Activated CD4-positive, alpha-beta memory T cell treated with anti-CD3 and anti-CD28 coated beads, Interleukin-2, amount 10 ng/mL, durations not matched to agents 7 days and 5 days (primary cell): ENCODE data around the gene MBNL1. TPM values are rescaled to one million over a fixed set of nuclear protein-coding genes. Genes with fewer than 3 reads are reported as not detected.
"Not testable (repeated sequence)": the region's sequence is repeated elsewhere in the genome, so short reads cannot be mapped to it uniquely, and the experiment has no call there.

ENCODE experiments used
- CTCF ChIA-PET: fragments of 350-600 bp; sonication (Branson Sonifier 250); formaldehyde crosslinking; loops from one replicate; lab custom pipeline; 2021; ENCODE audit warnings: antibody characterized with exemption, inconsistent platforms; lab: Charles Lee
- POLR2A ChIA-PET: fragments of 350-600 bp; sonication (Branson Sonifier 250); formaldehyde crosslinking; loops from one replicate; lab custom pipeline; 2021; ENCODE audit warnings: antibody characterized with exemption; lab: Charles Lee
- DNase-seq: peaks from one replicate; pipeline ENCODE4 v3.0.0-alpha.2; 2020
- H3K27ac Mint-ChIP-seq: one replicate; pipeline ENCODE4 v1.8.0; 2021; ENCODE audit warnings: mild to moderate bottlenecking, mixed read lengths
- H3K27me3 Mint-ChIP-seq: one replicate; pipeline ENCODE4 v1.8.0; 2021; ENCODE audit warnings: mixed read lengths
- H3K36me3 Mint-ChIP-seq: one replicate; pipeline ENCODE4 v1.8.0; 2021; ENCODE audit warnings: low read depth, mixed read lengths
- H3K4me1 Mint-ChIP-seq: one replicate; pipeline ENCODE4 v1.8.0; 2021; ENCODE audit warnings: mixed read lengths
- H3K4me3 Mint-ChIP-seq: one replicate; pipeline ENCODE4 v1.8.0; 2021; ENCODE audit warnings: mild to moderate bottlenecking, mixed read lengths
- H3K9me3 Mint-ChIP-seq: one replicate; pipeline ENCODE4 v1.8.0; 2021; ENCODE audit warnings: mixed read lengths
- total RNA-seq, 2 experiments: library from RNA; stranded (reverse); gene quantifications; one replicate each; pipeline ENCODE4 v1.2.3, GENCODE V29; 2021

The MBNL1 gene
- total RNA-seq, 2 experiments from 2014 or later: 289 to 305 TPM

DNA sequence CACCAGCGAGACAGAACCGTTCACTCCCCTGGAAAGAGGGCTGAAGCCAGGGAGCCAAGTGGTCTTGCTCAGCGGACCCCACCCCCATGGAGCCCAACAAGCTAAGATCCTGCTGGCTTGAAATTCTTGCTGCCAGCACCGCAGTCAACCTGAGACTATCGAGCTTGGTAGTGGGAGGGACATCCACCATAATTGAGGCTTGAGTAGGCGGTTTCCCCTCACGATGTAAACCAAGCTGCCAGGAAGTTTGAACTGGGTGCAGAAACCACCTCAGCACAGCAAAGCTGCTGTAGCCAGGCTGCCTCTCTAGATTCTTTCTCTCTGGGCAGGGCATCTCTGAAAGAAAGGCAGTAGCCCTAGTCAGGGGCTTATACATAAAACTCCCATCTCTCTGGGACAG lies 151.0 kb downstream of the MBNL1 start:
- peaks cover 21% of the 10 kb centered on the region for H3K9me3 Mint-ChIP-seq
- peaks cover 60% of the 10 kb centered on the region for H3K4me1 Mint-ChIP-seq
- H3K27ac Mint-ChIP-seq: peak overlapping the region; percentile 26
- no peaks in the 10 kb centered on the region for H3K27me3 Mint-ChIP-seq
- POLR2A ChIA-PET: interaction anchor here (1.3 kb wide), 1 partner anchor 54 kb away, joined by 4 read pairs; no protein-coding TSS in a partner anchor
- peak; percentile 28 for DNase-seq
- H3K36me3 Mint-ChIP-seq: peaks cover 97% of the 10 kb centered on the region
- CTCF ChIA-PET: no interaction called here
- no peak overlapping the region for H3K4me3 Mint-ChIP-seq

DNA sequence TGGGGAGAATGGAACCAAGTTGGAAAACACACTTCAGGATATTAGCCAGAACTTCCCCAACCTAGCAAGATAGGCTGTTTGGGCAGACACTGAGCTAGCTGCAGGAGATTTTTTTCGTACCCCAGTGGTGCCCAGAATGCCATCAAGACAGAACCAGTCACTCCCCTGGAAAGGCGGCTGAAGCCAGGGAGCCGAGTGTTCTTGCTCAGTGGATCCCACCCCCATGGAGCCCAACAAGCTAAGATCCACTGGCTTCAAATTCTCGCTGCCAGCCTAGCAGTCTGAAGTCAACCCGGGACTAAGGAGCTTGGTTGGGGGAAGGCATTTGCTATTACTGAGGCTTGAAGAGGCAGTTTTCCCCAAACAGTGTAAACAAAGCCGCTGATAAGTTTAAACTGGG lies 152.4 kb downstream of the MBNL1 start:
- no peak overlapping the region for H3K4me3 Mint-ChIP-seq
- H3K36me3 Mint-ChIP-seq: peaks cover 96% of the 10 kb centered on the region
- H3K27me3 Mint-ChIP-seq: no peaks in the 10 kb centered on the region
- peaks cover 21% of the 10 kb centered on the region for H3K9me3 Mint-ChIP-seq
- ChIA-PET POLR2A (no interaction called here), CTCF (no interaction called here)
- H3K27ac Mint-ChIP-seq: no peak overlapping the region
- peaks cover 73% of the 10 kb centered on the region for H3K4me1 Mint-ChIP-seq
- no peak for DNase-seq

DNA sequence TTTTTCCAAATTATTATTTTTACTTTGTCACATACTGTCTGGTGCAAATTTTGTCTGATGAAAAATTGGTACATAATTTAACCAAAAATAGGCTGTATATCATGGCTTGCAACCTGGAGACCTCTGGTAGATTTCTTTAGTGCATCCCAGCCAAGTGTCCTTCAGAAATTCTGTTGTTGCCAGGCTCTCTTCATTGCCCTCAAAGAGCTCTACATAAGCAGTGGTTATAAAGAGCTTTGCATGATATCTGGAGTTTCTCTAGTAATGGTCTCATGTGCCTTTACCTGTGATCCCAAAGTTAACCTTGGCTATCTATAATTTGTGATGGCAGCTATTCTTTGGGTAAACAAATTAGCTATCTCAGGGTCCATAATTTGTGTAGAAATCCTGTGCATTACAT lies 157.7 kb downstream of the MBNL1 start:
- DNase-seq: no peak
- peaks cover 11% of the 10 kb centered on the region for H3K9me3 Mint-ChIP-seq
- H3K27ac Mint-ChIP-seq: peak overlapping the region; percentile 16
- ChIA-PET CTCF (interaction anchor here (1.1 kb wide), 1 partner anchor 355 kb away, joined by 3 read pairs; no protein-coding TSS in a partner anchor), POLR2A (interaction anchor here (0.5 kb wide), 1 partner anchor 17 kb away, joined by 5 read pairs; no protein-coding TSS in a partner anchor)
- H3K4me1 Mint-ChIP-seq: peaks cover 56% of the 10 kb centered on the region
- H3K36me3 Mint-ChIP-seq: peaks cover 73% of the 10 kb centered on the region
- H3K4me3 Mint-ChIP-seq: no peak overlapping the region
- no peaks in the 10 kb centered on the region for H3K27me3 Mint-ChIP-seq

DNA sequence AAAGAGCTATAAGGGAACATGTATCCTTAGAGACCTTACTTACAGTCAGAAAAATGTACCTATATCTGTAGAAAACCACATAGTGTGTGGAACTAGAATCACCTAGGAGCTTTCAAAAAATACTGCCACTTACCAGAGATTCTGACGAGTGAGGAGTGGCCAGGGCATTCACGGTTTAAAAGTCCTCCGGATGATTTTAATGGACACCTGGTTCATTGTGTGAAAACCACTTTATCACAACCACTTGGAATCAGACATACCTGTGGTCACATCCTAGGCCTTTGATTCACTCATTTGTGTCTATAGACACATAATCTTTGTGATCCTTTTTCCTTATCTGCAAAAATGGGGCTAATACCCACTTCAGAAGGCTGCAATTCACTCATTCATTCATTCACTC lies 159.8 kb downstream of the MBNL1 start:
- Mint-ChIP-seq H3K27ac (no peak overlapping the region), H3K27me3 (no peaks in the 10 kb centered on the region), H3K4me1 (peaks cover 35% of the 10 kb centered on the region), H3K36me3 (peaks cover 70% of the 10 kb centered on the region), H3K4me3 (no peak overlapping the region), H3K9me3 (no peaks in the 10 kb centered on the region)
- ChIA-PET POLR2A (no interaction called here), CTCF (no interaction called here)
- no peak for DNase-seq

DNA sequence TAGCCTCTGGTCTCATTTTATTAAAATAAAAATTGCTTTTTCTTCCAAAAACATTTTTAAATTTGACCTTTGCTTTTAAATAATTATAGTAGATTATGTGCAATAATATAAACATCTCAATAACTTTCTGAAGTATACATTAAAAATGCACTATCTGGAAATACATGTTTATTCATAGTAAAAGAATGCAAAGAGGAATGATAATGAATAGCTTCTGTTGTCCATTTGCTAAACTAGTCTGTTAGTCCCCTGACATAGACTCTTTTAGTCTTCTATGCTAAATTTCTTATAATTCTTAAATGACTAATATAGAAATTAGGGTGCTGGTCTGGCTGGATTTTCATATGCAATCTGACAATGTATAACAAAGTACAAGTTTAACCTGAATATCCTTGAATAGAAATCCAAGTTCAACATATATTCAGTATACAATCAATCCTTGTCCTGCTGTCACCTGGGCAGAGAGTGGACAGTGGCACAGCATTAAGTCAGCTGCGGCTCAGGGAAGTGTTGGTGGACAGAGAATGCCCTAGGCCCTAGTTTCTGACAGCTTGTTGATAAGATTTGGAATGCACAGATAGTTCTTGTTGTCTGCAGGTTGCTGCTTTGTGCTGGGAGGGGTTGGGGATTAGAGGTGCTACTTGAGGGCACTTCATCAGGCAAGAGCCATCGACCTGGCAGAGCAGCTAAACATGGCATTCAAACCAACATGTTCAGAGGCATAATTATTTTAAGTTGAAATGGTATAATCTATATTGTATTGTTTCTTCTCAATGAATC lies 161.7 kb downstream of the MBNL1 start:
- no peaks in the 10 kb centered on the region for H3K27me3 Mint-ChIP-seq
- H3K4me1 Mint-ChIP-seq: peaks cover 32% of the 10 kb centered on the region
- H3K27ac Mint-ChIP-seq: no peak overlapping the region
- DNase-seq: no peak
- CTCF ChIA-PET: interaction anchor here (0.6 to 1.1 kb wide), 2 partner anchors 20 to 704 kb away, joined by 3 to 4 read pairs; no protein-coding TSS in a partner anchor
- peaks cover 70% of the 10 kb centered on the region for H3K36me3 Mint-ChIP-seq
- H3K9me3 Mint-ChIP-seq: peaks cover 8% of the 10 kb centered on the region
- POLR2A ChIA-PET: no interaction called here
- H3K4me3 Mint-ChIP-seq: no peak overlapping the region

DNA sequence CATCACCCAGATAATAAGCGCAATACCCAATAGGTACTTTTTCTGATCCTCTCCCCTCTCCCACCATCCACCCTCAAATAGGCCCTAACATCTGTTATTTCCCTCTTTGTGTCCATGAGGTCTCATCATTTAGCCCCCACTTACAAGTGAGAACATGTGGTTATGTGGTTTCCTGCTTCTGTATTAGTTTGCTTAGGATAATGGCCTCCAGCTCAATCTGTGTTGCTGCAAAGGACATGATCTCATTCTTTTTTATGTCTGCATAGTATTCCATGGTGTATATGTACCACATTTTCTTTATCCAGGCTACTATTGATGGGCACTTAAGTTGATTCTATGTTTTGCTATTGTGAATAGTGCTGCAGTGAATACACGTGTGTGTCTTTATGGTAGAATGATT lies 165.4 kb downstream of the MBNL1 start:
- ChIA-PET CTCF (no interaction called here), POLR2A (no interaction called here)
- Mint-ChIP-seq H3K27ac (no peak overlapping the region), H3K27me3 (no peaks in the 10 kb centered on the region), H3K9me3 (peaks cover 8% of the 10 kb centered on the region), H3K4me3 (no peak overlapping the region), H3K4me1 (peaks cover 44% of the 10 kb centered on the region), H3K36me3 (peaks cover 71% of the 10 kb centered on the region)
- DNase-seq: no peak

DNA sequence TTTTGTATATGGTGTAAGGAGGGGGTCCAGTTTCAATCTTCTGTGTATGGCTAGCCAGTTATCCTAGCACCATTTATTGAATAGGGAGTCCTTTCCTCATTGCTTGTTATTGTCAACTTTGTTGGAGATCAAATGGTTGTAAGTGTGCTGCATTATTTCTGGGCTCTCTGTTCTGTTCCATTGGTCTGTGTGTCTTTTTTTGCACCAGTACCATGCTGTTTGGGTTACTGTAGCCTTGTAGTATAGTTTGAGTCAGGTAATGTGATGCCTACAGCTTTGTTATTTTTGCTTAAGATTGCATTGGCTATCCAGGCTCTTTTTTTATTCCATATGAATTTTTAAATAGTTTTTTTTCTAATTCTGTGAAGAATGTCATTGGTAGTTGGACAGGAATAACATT lies 166.5 kb downstream of the MBNL1 start:
- CTCF ChIA-PET, H3K27ac Mint-ChIP-seq, H3K4me3 Mint-ChIP-seq, POLR2A ChIA-PET, H3K27me3 Mint-ChIP-seq, H3K9me3 Mint-ChIP-seq, DNase-seq: not testable (repeated sequence)
- H3K4me1 Mint-ChIP-seq: peaks cover 50% of the 10 kb centered on the region
- H3K36me3 Mint-ChIP-seq: peaks cover 75% of the 10 kb centered on the region

DNA sequence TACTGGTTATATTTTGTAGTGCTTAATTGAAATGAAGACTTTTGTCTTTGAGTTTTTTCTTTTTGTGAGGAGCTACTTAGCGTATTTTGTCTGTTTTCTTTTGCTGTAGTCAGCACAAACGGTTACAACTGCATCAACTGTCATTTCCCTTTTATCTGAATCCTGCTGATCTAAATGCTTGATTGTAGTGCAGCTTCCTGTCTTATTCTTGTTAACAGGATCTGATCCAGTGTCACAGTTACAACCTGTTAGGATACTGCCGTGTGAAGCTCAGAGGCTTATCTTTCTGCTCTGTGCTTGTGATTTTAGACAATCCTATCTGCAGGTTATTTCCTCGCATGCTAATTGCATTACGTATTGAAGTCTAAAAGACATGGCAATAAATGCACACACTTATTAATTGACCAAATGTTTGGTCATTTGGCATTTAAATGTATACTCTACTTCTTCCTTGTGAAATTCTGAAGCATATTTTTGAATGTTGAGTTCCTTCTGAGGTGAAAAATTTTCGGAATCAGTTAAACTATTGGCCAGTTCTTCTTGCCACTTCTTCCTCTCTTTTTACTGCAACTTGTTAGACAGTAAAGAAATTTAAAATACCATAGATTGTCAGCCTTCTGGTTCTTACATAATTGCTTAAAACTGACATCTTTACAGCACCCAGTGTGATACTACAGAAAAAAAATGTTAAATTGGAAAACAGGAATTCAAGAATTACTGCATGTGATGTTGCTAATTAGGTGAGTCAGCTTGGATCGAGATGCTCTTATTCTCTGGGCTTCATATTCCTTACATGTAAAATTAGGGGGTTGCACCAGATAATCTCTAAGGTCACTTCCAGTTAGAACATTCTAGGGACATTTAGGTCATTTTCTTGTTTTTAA lies 168.2 kb downstream of the MBNL1 start:
- Mint-ChIP-seq H3K27me3 (no peaks in the 10 kb centered on the region), H3K27ac (peak overlapping the region; percentile 21), H3K4me1 (peaks cover 54% of the 10 kb centered on the region), H3K9me3 (peaks cover 8% of the 10 kb centered on the region), H3K4me3 (no peak overlapping the region), H3K36me3 (peaks cover 68% of the 10 kb centered on the region)
- POLR2A ChIA-PET: interaction anchor here (1.4 kb wide), 1 partner anchor 168 kb away, joined by 3 read pairs; the partner anchor contains the start of gene MBNL1
- CTCF ChIA-PET: interaction anchor here (0.5 to 0.9 kb wide), 2 partner anchors 35 to 129 kb away, joined by 3 read pairs; no protein-coding TSS in a partner anchor
- no peak for DNase-seq

DNA sequence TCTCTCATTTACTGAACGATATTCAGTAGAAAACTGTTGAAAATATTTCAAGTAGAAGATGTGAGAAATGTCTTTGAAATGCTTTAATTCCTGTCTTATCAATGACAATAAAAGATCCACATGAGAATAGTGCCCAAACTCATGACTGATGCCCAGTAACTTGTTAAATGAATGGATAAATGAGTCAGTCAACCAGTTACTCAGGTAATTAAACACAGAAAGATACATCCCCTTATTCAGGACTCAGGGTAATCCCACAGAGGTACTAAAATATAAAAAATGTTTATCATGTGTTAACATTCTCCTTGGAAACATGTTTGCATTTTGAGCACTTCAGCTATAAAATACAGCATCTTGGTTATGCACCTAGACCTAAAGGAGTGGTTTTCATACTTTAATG lies 169.5 kb downstream of the MBNL1 start:
- H3K27ac Mint-ChIP-seq: no peak overlapping the region
- peaks cover 56% of the 10 kb centered on the region for H3K36me3 Mint-ChIP-seq
- DNase-seq: no peak
- ChIA-PET POLR2A (no interaction called here), CTCF (no interaction called here)
- peaks cover 8% of the 10 kb centered on the region for H3K9me3 Mint-ChIP-seq
- peaks cover 63% of the 10 kb centered on the region for H3K4me1 Mint-ChIP-seq
- no peak overlapping the region for H3K4me3 Mint-ChIP-seq
- no peaks in the 10 kb centered on the region for H3K27me3 Mint-ChIP-seq

DNA sequence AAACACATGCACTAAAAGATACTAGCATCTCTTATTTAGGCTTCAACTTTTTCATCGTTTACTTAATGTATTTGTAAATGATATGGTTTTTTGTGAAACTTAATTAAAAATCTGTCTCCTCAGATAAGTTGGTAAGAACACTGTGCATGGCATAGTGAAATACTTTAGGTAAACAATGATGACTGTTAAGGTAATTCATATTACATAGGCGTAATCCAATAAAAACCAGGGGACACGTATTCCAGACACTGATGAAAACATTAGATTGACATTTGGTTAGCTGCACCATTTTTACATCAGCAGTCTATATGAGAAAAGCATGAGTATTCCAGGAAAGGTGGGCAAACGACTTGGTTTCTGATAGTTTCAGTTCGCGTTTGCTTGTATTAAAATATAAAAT lies 170.0 kb downstream of the MBNL1 start:
- peaks cover 53% of the 10 kb centered on the region for H3K36me3 Mint-ChIP-seq
- DNase-seq: no peak
- H3K27me3 Mint-ChIP-seq: no peaks in the 10 kb centered on the region
- no peak overlapping the region for H3K27ac Mint-ChIP-seq
- peaks cover 8% of the 10 kb centered on the region for H3K9me3 Mint-ChIP-seq
- H3K4me1 Mint-ChIP-seq: peaks cover 66% of the 10 kb centered on the region
- no peak overlapping the region for H3K4me3 Mint-ChIP-seq
- ChIA-PET CTCF (no interaction called here), POLR2A (no interaction called here)

DNA sequence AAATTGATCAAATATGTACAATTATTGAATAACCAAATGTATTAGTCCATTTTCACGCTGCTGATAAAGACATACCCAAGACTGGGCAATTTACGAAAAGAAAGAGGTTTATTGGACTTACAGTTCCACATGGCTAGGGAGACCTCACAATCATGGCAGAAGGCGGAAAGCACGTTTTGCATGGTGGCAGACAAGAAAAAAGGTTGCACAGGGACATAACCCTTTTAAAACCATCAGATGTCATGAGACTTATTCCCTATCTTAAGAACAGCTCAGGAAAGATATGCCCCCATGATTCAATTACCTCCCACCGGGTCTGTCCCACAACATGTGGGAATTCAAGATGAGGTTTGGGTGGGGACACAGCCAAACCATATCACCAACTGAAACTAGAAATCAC lies 171.5 kb downstream of the MBNL1 start:
- H3K9me3 Mint-ChIP-seq, POLR2A ChIA-PET, H3K27me3 Mint-ChIP-seq, DNase-seq, H3K27ac Mint-ChIP-seq, H3K4me3 Mint-ChIP-seq, CTCF ChIA-PET: not testable (repeated sequence)
- H3K36me3 Mint-ChIP-seq: peaks cover 45% of the 10 kb centered on the region
- peaks cover 65% of the 10 kb centered on the region for H3K4me1 Mint-ChIP-seq

DNA sequence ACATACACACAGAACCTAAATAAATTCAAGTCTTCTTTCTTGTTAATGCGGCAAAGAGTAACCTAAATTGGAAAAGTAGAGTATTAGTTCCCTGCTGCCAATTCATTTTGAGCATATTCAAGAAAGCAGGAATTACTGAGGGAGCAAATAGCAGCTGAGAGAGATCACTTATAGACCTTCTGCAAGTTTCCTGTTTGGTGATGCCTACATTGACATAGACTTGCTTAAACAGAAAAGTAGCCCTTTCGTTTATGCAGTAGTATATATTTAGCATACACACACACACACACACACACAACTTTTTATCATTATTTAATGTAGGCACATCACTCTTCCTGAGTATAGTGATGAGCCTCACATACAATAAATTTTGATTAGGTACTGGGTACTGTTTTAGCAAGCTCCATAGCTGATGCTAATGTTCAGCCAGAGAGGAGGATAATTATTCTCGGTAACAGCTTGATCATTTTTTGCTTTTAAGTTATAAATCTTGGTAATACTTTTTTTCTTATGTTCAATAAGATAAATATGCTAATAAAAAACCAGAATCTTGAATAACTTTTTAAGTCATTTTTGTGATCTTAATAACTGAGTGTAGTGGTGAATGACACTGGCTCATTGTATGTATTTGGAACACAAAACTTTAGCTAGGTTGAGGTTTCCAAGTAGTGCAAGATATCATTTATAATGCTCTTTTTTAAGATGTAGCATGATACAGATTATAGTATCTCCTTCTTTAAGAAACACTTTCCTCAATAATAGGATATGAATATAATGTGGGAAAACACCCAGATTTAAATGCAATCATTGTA lies 174.7 kb downstream of the MBNL1 start:
- no peak for DNase-seq
- H3K27ac Mint-ChIP-seq: peak overlapping the region; percentile 34
- H3K9me3 Mint-ChIP-seq: no peaks in the 10 kb centered on the region
- peaks cover 43% of the 10 kb centered on the region for H3K36me3 Mint-ChIP-seq
- H3K4me3 Mint-ChIP-seq: no peak overlapping the region
- H3K4me1 Mint-ChIP-seq: peaks cover 56% of the 10 kb centered on the region
- CTCF ChIA-PET: interaction anchor here (0.6 to 3.8 kb wide), 3 partner anchors 260 to 1979 kb away, joined by 3 to 20 read pairs (median 9); no protein-coding TSS in a partner anchor
- H3K27me3 Mint-ChIP-seq: no peaks in the 10 kb centered on the region
- POLR2A ChIA-PET: interaction anchor here (1.1 to 1.6 kb wide), 5 partner anchors 123 to 259 kb away, joined by 3 to 6 read pairs (median 3); partner anchors contain the start of gene MBNL1
